NOMO-1 treated with DMSO at 0.1 percent for 48 hours (cell line): ENCODE data around the gene TRAF3.

Experiments used
- DNase-seq: peaks from one replicate; lab custom pipeline; 2025; ENCODE audit not compliant: unreplicated experiment; lab: John Stamatoyannopoulos, UW

TRAF3 gene

GRCh38 chr14:102949062-102949800 is 172.0 kb downstream of the TRAF3 start:
- DNase-seq, result peak; percentile 73

- DNase-seq, result no peak
Observed at GRCh38 chr14:102949801-102950451, 172.7 kb downstream of the TRAF3 start.

GRCh38 chr14:102951034-102951433 is 173.8 kb downstream of the TRAF3 start:
- no peak for DNase-seq

GRCh38 chr14:102951799-102952198 is 174.6 kb downstream of the TRAF3 start:
- no peak for DNase-seq

- DNase-seq, result no peak
Observed at GRCh38 chr14:102952276-102952675, 175.0 kb downstream of the TRAF3 start.

- no peak for DNase-seq
Observed at GRCh38 chr14:102953100-102953499, 175.9 kb downstream of the TRAF3 start.

GRCh38 chr14:102954081-102954789 is 177.0 kb downstream of the TRAF3 start:
- DNase-seq, result no peak

GRCh38 chr14:102955636-102956408 is 178.6 kb downstream of the TRAF3 start:
- DNase-seq, result no peak

- DNase-seq, result no peak
Observed at GRCh38 chr14:102957222-102957621, 180.0 kb downstream of the TRAF3 start.

- no peak for DNase-seq
Observed at GRCh38 chr14:102958461-102958860, 181.2 kb downstream of the TRAF3 start.
